Left lobe of liver (tissue), 2 donors: Measurements from ENCODE around the gene PHF10. TPM values are rescaled to one million over a fixed set of nuclear protein-coding genes. Genes with fewer than 3 reads are reported as not detected.
A peak's percentile ranks its signal among the peaks of the same experiment; 100 is the strongest.

Source experiments
- ATAC-seq: fragments of 200-7000 bp; cut with Tn5 transposase; one replicate; pipeline ENCODE4 v1.9.1; 2020; ENCODE audit warnings: mild to moderate bottlenecking, moderate library complexity
- DNase-seq: peaks from one replicate; pipeline ENCODE4 v3.0.0-alpha.2; 2020; ENCODE audit warnings: low spot score
- total RNA-seq: library from RNA; stranded (reverse); gene quantifications from one replicate; pipeline ENCODE4 v1.2.1, GENCODE V29; 2021
- donor health status: DM: no; HTN: no; CAD: no; lungs with moderate emphysema.
- donor health status: DM: no; HTN: yes; CAD: no.

Gene PHF10
- total RNA-seq, 1 donor from 2014 or later: 19.6 TPM

DNA sequence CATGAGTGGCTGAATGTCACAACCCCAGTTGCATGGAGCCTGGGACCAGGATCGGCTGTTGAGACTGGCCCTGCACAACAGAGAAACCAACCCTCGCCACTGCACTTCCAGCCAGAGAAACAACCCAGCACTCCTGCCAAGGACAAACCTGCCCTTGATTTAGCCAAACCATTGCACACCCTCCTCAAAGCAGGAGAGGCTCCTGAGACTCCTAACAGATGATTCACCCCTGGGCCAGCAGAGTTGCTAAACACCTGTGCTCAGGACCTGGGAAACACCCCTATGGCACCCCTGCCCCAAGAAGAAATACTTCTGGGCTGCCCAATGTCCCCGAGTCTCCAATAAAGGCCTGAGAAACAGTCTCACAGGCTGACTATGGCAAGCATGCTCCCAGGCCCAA is 40.2 kb downstream of the PHF10 start:
- ATAC-seq: no peak
- DNase-seq: no peak

DNA sequence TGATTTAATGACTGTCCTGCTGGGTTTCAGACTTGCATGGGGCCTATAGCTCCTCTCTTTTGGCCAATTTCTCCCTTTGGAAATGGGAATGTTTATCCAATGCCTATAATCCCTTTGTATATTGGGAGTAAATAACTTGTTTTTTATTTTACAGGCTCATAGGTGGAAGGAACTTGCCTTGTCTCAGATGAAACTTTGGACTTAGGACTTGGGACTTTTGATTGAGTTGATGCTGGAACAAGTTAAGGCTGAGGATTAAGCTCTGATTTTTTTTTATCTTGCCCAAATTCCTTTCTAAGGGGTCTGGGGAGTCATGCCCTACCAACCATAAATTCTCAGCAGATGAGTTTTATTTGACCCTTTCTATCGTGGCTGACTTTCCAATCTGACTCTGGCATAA is 46.0 kb downstream of the PHF10 start:
- ATAC-seq: peak; percentile 15
- DNase-seq: no peak

DNA sequence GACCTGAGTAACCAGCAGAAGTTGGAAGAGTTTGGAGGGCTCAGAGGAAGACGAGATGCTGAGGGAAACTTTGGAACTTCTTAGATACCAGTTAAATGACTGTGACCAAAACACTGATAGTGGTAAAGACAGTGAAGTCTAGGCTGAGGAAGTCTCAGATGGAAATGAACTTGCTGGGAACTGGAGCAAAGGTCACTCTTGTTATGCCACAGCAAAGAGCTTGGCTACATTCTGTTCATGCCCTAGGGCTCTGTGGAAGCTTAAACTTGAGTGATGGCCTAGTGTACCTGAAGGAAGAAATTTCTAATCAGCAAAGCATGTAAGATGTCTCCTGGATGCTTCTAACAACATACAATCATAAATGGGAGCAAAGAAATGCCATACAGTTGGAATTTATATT is 47.2 kb downstream of the PHF10 start:
- no peak for DNase-seq
- peak; percentile 58 for ATAC-seq

DNA sequence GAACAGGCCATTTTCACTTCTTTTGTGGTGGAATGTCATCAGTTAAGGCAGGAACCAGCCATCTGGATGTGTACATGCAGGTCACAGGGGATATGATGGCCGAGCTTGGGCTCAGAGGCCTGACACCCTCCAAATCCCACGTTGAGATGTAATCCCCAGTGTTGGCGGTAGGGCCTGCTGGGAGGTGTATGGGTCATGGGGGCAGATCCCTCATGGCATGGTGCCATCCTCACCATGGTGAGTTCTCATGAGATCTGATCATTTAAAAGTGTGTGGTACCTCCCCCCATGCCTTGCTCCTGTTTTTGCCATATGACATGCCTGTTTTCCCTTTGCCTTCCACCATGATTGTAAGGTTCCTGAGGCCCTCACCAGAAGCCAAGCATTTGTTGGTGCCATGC is 49.3 kb downstream of the PHF10 start:
- DNase-seq: no peak

DNA sequence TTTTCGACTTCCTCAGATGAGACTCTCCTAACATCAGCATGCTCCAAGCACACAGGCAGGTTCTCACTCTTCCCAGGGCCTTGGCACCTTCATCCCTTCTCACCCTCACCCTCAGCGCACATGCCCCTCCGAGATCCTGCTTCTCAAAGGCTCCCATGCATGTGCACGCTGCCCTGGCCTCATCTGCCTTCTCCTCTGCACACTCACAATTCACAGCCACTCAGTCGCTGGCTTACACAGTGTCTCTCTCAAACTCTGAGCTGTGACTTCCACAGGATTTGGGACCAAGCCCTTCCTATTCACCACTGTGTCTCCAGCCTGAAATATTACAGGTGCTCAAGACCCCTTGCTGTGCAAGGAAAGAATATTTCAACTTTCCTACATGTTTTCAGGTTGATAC is 52.7 kb downstream of the PHF10 start:
- ATAC-seq (no peak), DNase-seq (no peak)

More for the DNA sequence above, 49.3 kb downstream of the PHF10 start:
- ATAC-seq: no peak

DNA sequence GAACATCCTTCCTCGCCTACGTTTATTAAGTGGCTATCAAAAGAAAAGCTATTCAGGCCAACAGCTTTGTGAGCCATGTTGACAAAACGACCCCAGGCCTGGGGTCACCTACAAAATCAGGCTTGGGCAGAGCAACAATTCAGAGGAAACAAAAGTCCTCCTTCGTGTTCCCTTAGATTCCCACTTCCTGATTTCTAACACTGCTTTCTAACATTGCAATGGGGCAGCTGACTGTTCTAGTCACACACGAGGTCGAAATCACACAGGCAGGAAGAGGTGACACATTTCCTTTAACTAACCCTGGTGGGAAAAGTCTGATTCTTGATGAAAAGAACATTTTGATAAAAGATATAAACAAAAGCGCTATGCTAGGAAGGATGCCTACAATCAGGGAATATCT is 54.4 kb downstream of the PHF10 start:
- ATAC-seq (peak; percentile 64), DNase-seq (no peak)

DNA sequence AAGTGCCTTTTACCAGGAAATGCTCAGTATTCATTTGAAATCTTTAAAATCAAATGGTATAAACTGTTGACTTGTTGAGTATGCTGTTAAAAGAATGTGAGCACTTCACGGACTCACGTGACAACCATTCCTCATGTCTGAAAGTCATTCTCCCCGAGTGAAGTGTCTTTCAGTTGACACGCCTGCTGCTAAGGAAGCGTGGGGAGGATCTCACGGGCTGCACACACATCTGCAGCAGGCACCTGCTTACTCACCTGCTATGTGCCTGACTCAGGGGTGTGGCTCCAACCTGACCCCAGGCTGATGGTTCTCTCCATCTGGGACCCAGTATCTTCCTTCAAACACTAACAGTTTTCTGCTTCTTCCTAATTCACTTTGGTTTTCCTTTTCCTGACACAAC is 55.2 kb downstream of the PHF10 start:
- DNase-seq: no peak
- ATAC-seq: no peak

DNA sequence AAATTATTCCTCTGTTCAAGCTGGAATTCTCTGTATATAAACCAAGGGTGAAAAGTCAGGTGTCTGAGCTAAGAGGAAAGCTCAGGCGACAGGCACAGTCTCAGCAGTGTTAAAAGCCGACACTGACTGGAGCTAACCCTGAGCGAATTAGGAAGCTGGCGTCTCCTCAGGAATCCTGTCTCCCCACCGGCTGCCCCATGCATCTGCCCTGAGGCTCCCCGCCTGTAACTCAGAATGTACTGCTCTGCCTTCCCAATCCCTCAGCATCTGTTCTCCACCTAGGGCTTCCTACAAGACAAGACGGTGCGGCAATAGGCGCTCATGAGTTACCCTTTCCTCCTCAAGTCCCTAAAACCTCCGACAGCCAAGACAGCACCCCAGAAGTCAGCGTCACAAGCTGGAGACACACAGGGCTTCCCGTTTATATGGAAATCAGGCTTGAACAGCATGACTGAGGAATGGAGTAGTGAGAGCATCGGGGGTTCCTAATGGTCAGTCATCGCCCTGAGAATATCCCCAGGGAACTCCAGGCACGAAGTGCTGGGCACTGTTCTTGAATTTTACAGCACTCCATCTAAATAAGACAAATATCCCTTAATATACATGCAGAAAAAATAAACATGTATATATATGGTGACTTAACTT is 56.0 kb downstream of the PHF10 start:
- no peak for ATAC-seq
- no peak for DNase-seq

DNA sequence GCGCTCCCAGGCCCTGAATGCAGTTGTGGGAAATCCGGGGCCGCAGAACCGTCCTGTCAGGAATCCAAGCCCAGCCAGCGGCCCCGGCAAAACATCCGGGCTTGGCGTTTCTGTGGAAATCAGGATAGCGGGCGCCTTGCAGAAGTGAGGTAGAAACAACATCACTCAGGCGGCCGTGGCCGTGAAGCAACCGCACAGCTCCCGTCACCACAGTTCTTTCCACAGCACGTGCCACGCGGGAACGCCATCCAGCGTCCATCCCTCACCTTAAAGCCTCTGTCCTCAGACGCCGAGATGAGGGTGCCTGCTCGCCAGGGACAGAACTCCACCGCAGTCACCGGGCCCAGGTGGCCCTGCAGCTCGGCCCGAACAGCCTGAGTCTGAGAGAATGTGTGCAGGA is 56.6 kb downstream of the PHF10 start:
- DNase-seq: no peak
- no peak for ATAC-seq

DNA sequence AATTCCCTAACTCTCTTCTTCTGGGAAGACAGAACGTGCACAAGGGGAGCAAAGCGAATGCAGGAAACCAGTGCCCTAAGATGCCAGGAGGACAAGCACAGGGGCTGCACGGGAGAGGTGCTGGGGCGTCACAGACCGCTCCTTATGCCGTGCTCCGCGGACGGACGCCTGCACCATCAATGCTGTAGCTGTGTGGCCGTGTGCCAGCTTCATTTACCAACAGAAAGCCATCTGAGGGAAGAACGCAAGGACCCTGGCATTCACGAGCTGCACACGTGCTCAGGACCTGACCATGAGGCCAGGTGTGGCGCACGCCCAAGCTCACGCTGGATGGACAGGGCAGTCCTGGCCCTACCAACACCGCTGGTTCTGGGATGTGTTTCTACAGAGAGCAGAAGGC is 57.9 kb downstream of the PHF10 start:
- no peak for DNase-seq
- ATAC-seq: no peak

DNA sequence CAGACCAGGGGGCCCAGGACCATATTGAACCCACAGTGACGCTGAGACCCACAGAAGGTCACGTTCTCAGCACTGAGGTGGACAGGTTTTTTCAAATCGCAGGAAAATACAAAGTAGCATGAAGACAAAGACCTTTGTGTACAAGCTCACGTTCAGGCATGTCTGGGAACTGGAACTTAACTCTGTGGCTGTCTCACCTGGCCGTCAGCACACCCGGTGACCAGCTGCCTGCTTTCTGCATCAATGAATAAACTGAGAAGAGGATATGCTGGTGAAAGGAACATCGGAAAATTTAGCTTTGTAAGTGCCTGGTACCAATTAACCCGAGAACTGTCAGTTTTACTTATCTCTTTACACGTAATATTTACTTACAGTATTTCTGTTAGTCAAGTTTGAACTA is 59.0 kb downstream of the PHF10 start:
- no peak for ATAC-seq
- DNase-seq: no peak

DNA sequence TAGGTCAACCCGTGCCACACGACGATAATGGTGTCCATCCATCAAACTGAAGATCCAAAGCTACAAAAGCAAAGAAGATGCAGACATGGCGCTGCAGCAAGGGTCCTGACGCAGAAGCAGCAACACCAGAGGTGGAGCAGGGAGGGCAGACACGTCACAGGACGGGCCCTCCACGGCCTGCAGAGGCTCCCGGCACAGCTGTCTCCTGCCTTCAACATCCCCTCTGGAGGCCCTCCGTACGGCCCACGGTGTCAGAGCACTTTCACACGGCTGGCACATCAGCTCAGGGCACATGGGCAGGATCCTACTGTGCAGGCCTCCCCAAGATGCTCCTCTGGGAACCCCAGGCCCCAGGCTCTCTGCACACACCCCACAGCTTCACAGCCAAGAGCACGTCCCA is 60.1 kb downstream of the PHF10 start:
- ATAC-seq: no peak
- no peak for DNase-seq

DNA sequence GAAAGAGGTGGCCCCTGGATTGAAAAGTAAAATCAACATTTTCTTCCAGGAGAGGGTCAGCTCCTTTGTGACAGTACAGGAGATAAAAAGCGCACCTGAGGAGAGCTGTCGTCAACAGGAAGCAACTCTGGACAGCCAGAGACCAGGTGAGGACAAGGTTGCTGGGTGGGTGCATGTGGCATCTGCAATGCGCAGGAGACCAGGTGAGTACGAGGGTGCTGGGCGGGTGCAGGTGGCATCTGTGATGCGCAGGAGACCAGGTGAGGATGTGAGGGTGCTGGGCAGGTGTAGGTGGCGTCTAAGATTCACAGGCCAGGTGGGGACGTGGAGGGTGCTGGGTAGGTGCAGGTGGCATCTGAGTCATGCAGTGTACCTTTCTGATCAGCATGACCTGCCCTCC is 60.8 kb downstream of the PHF10 start:
- DNase-seq (no peak), ATAC-seq (no peak)

DNA sequence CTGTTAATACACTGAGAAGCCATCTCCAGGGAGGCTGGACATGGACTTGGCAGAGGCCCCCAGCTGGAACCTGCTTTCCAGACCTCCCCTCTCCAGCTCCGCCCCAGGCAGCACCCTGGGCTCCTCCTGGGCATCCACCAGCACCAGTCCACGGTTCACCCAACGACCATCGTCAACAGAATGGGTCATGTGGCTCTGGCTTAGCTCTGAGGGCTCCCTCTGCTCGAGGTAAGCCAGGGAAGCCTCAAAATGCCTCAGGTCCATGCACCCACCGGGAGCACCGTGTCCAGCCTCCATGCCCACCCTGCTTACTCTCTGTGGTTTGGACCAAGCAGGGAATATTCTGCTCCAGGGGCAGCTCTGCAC is 62.9 kb downstream of the PHF10 start:
- no peak for DNase-seq
- ATAC-seq: no peak

DNA sequence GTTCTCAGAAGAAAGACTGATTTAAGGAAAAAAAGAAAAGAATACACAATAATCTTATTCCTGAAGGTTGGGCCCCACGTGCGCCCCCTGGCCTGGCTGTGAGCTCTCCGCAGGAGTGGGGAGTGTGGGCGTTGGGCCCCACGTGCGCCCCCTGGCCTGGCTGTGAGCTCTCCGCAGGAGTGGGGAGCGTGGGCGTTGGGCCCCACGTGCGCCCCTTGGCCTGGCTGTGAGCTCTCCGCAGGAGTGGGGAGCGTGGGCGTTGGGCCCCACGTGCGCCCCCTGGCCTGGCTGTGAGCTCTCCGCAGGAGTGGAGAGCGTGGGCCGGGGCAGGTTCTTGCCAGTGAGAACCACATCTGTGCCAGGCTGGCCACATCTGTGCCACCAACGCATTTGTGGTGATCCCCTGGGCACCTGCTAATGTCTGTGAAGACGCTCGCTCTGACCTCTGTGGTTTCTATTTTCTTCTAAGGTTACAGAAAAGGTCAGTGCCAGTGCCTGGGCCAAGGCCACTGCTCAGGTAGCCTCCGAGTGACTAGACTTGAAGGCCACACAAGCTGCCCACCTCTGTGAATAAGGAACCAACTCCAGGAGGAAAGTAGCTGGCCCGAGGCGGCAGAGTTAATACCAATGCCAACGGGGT is 63.4 kb downstream of the PHF10 start:
- no peak for DNase-seq
- ATAC-seq: no peak

DNA sequence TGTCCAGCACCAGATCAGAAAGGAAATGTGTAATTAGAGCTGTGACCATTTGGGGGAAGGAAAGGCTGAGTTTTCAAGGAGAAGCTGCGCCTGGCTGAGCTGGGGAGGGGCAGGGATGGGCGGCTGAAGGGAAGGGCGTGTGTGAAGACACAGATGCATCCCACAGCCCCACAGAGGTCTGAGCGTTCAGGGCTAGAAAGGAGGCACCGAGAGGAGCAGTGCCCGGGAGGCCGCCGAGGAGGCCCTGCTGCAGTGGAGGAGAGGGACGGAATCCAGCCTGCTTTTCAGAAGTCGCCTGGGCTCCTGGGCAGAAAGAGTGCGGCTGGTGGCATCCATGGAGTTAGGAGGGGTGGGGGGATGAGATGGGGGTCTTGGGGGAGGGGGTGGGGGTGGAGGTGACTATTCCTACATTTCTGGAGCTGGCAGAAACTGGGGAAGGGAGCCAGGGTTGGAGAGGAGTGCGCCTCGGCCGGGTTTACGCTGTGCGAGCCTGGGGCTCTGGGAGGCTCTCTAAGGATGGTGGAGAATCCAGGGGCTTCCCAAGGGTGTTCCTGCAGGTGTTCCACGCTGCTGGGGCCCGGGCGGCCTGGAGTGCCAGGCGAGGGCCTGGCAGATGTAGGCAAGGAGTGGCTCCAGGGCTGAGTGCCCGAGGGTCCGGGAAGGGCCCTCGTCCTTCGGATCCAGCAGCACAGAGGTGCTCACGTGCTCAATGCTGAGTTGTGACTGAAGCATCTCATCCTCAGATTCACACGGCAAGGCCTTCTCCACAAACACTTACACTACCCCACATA is 64.3 kb downstream of the PHF10 start:
- DNase-seq (no peak), ATAC-seq (no peak)

DNA sequence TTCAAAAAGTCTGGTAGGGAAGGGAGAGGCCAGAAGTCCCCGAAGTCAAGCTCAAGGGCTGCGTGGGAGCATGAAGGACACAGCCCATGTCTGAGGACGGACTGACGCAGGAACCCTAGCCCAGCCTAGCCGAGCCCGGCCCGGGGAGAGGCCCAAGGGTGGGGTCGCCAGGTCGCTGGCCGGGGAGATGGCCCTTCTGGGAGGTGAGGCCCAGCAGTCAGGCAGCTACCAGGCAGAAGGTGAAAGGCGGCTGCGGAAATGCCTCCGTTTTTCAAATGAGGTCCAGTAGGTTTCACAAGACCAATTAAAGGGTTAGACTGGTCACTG is 67.1 kb downstream of the PHF10 start:
- ATAC-seq (no peak), DNase-seq (no peak)

DNA sequence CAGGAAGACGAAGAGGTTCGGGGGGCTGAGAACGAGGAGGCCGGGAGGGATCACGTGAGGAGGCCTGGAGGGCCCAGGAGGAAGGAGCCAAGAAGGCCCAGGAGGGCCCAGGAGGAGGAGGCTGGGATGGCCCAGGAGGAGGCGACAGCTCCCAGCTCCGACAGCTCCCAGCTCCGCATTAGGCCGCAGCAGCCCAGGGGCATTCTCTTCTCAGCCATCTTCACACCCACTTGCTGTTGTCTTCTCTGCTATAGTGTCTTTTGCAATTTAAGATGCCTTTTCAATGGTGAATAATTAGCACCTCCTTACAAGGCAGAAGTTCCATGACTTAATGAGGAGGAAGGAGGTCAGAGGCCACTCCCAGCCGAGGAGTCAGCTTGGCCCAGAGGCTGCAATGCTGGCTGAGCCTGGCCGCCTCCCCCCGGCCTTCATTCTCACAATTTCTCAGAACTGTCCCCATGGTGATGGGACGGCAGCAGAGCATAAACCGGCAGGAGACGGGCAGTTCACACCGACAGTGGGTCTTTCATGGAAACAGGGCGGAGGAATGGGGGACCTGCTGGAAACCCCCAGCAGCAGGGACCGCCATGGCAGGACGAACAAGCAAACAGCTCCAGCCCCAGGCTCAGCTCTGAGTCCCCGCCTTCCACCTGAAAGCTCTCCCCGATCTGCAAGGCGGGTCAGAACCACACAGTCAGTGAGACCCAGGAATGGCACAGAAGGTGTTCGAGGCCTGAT is 67.6 kb downstream of the PHF10 start:
- DNase-seq (no peak), ATAC-seq (no peak)

DNA sequence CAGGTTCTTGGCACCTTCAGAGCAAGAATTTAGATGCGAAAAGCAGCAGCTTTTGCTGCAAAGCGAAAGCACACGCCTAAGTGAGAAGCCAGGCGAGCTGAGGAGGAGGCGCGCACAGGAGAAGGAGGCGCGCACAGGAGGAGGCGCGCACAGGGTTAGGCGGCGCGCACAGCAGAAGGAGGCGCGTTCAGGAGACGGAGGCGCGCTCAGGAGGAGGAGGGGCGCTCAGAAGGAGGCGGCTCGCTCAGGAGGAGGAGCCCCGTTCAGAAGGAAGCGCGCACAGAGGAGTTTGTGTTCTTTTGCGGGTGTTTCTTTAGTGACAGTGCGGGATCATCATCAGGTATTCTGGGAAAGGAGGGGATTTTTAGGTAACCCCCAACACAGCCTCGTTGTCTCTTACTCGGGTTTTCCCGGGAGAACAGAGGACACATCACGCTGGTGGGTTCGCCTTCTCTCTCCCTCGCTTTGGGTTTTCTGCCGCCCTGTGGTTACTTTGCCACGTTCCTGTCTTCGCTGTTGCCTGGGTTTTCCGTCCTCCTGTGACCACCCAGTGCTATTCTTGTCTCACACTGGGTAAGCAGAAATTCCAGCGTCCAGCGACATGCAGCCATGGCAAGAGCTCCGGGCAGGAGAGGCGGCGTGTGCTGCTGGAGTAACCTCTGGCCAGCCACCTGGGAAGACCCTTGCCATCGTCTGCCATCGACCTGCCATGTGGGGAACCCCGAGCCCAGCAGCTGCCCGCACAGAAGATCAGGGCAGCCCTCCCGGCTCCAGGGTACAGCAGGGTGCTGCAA is 69.5 kb downstream of the PHF10 start:
- peak; percentile 94 for ATAC-seq
- DNase-seq: peak; percentile 61
